IMR-90 (cell line): ENCODE results near the gene NDEL1. TPM values are rescaled to one million over a fixed set of nuclear protein-coding genes. Genes with fewer than 3 reads are reported as not detected.

Source experiments
- ATAC-seq: fragments of 200-7000 bp; cut with Tn5 transposase; 2 replicates; pipeline ENCODE4 v1.9.1; 2020; ENCODE audit warnings: low read depth, mild to moderate bottlenecking, moderate library complexity
- BruUV-seq: library from RNA; stranded (reverse); fragments of 400-500 nt; replicated peaks from 2 replicates; lab custom pipeline; 2021; lab: Mats Ljungman, UMichigan
- CTCF ChIA-PET: fragments of 300-600 bp; formaldehyde crosslinking; extraction: SDS; loops from one replicate; lab custom pipeline; 2021; ENCODE audit warnings: antibody characterized with exemption; lab: Yijun Ruan, JAX
- POLR2A ChIA-PET: fragments of 300-600 bp; sonication (Branson Sonifier 250); formaldehyde crosslinking; loops from one replicate; lab custom pipeline; 2022; ENCODE audit warnings: antibody characterized with exemption; ENCODE audit not compliant: unreplicated experiment; lab: Charles Lee
- DNase-seq: peaks from one replicate; pipeline ENCODE4 v3.0.0; 2013
- H2AFZ ChIP-seq: replicated peaks from 2 replicates; pipeline ENCODE3; 2013; ENCODE audit warnings: low read length, mild to moderate bottlenecking; ENCODE audit not compliant: poor library complexity
- H2AK5ac ChIP-seq: 2 replicates; pipeline ENCODE4 v1.6.1; 2013; ENCODE audit warnings: low read depth, low read length, inconsistent platforms
- H2AK9ac ChIP-seq: replicated peaks from 2 replicates; pipeline ENCODE3; 2013; ENCODE audit warnings: mild to moderate bottlenecking, low read depth, low read length, moderate library complexity; ENCODE audit not compliant: poor library complexity
- H2BK120ac ChIP-seq: 2 replicates; pipeline ENCODE4 v1.6.1; 2013; ENCODE audit warnings: low read depth, low read length, inconsistent platforms
- H2BK15ac ChIP-seq: 3 replicates; pipeline ENCODE4 v1.6.1; 2013; ENCODE audit warnings: low read depth, low read length, inconsistent platforms
- H2BK20ac ChIP-seq: 2 replicates; pipeline ENCODE4 v1.6.1; 2013; ENCODE audit warnings: low read depth, mild to moderate bottlenecking, inconsistent platforms, low read length, moderate library complexity
- H2BK5ac ChIP-seq: 2 replicates; pipeline ENCODE4 v1.6.1; 2013; ENCODE audit warnings: mild to moderate bottlenecking, low read depth, low read length, inconsistent platforms; ENCODE audit not compliant: poor library complexity, severe bottlenecking
- H3K14ac ChIP-seq: replicated peaks from 2 replicates; pipeline ENCODE4 v1.6.1; 2013; ENCODE audit warnings: low read depth, low read length, inconsistent platforms
- H3K18ac ChIP-seq: 2 replicates; pipeline ENCODE4 v1.6.1; 2013; ENCODE audit warnings: low read depth, low read length, control low read depth
- H3K23ac ChIP-seq: 2 replicates; pipeline ENCODE4 v1.6.1; 2013; ENCODE audit warnings: low read depth, low read length, inconsistent platforms
- H3K27ac ChIP-seq: 2 replicates; pipeline ENCODE4 v1.5.1; 2013; ENCODE audit warnings: mild to moderate bottlenecking, control low read depth, low read length; ENCODE audit not compliant: insufficient read depth
- H3K27me3 ChIP-seq: 2 replicates; pipeline ENCODE4 v1.6.1; 2013; ENCODE audit warnings: low read length; ENCODE audit not compliant: control insufficient read depth, insufficient read depth
- H3K36me3 ChIP-seq: 2 replicates; pipeline ENCODE4 v1.6.1; 2013; ENCODE audit warnings: low read length, mixed read lengths; ENCODE audit not compliant: control insufficient read depth, insufficient read depth
- H3K4ac ChIP-seq: 2 replicates; pipeline ENCODE4 v1.6.1; 2013; ENCODE audit warnings: low read depth, low read length, inconsistent platforms
- H3K4me1 ChIP-seq: 2 replicates; pipeline ENCODE4 v1.6.1; 2013; ENCODE audit warnings: low read length, mixed read lengths; ENCODE audit not compliant: control insufficient read depth, insufficient read depth
- H3K4me2 ChIP-seq: 2 replicates; pipeline ENCODE4 v1.6.1; 2013; ENCODE audit warnings: low read depth, mild to moderate bottlenecking, control low read depth, low read length, moderate library complexity
- H3K4me3 ChIP-seq: 2 replicates; pipeline ENCODE4 v1.5.1; 2013; ENCODE audit warnings: low read depth, mild to moderate bottlenecking, control low read depth, low read length, moderate library complexity; ENCODE audit not compliant: insufficient read depth
- H3K56ac ChIP-seq: 2 replicates; pipeline ENCODE4 v1.6.1; 2013; ENCODE audit warnings: low read length, inconsistent platforms; ENCODE audit not compliant: insufficient read depth; ENCODE audit errors: extremely low read depth
- H3K79me1 ChIP-seq, 2 experiments: 2 replicates each; pipeline ENCODE4 v1.6.1; 2013; ENCODE audit warnings: low read length in 2 of 2, inconsistent platforms in 1 of 2, low read depth in 1 of 2
- H3K9ac ChIP-seq: 2 replicates; pipeline ENCODE4 v1.6.1; 2013; ENCODE audit warnings: low read depth, low read length, control low read depth
- H3K9me1 ChIP-seq: 2 replicates; pipeline ENCODE4 v1.6.1; 2013; ENCODE audit warnings: low read length, inconsistent platforms; ENCODE audit not compliant: insufficient read depth
- H3K9me3 ChIP-seq: 2 replicates; pipeline ENCODE4 v1.6.1; 2013; ENCODE audit warnings: low read length; ENCODE audit not compliant: control insufficient read depth, insufficient read depth
- H4K20me1 ChIP-seq: 2 replicates; pipeline ENCODE4 v1.6.1; 2013; ENCODE audit warnings: low read length, inconsistent platforms; ENCODE audit not compliant: insufficient read depth
- H4K5ac ChIP-seq: 2 replicates; pipeline ENCODE4 v1.6.1; 2013; ENCODE audit warnings: mild to moderate bottlenecking, low read depth, low read length, control low read depth
- H4K8ac ChIP-seq, 2 experiments: 2 replicates each; pipeline ENCODE4 v1.6.1; 2013; ENCODE audit warnings: low read depth in 2 of 2, low read length in 2 of 2, control low read depth in 1 of 2, inconsistent platforms in 1 of 2
- H4K91ac ChIP-seq: 2 replicates; pipeline ENCODE4 v1.6.1; 2013; ENCODE audit warnings: low read depth, low read length, inconsistent platforms; ENCODE audit not compliant: insufficient read depth
- CEBPB ChIP-seq: IDR thresholded peaks from 2 replicates; pipeline ENCODE4 v1.6.1; 2012; ENCODE audit warnings: low read depth, low read length, improper control_type of control experiment
- ELK1 ChIP-seq: fragments of 150-350 bp; IDR thresholded peaks from 2 replicates; pipeline ENCODE4 v1.6.1; 2016; ENCODE audit warnings: low read depth, mild to moderate bottlenecking, low read length, moderate library complexity, borderline replicate concordance
- FOS ChIP-seq: fragments of 150-350 bp; IDR thresholded peaks from 2 replicates; pipeline ENCODE4 v1.6.1; 2016; ENCODE audit warnings: low read depth, low read length
- MAFK ChIP-seq: IDR thresholded peaks from 2 replicates; pipeline ENCODE4 v1.6.1; 2012; ENCODE audit warnings: low read depth, low read length, improper control_type of control experiment
- MXI1 ChIP-seq: IDR thresholded peaks from 2 replicates; pipeline ENCODE4 v1.6.1; 2012; ENCODE audit warnings: low read depth, mild to moderate bottlenecking, low read length, moderate library complexity, borderline replicate concordance
- USF2 ChIP-seq: fragments of 150-350 bp; IDR thresholded peaks from 2 replicates; pipeline ENCODE4 v1.6.1; 2017; ENCODE audit warnings: mild to moderate bottlenecking, antibody characterized with exemption, low read length, low read depth
- WGBS, 2 experiments: methylation state at CpG; one replicate each; pipeline versions ENCODE4 v1.1.5 to v1.1.7; 2013; ENCODE audit warnings: missing lambda C conversion rate in 2 of 2; ENCODE audit not compliant: insufficient read length in 1 of 2; ENCODE audit errors: extremely low coverage in 2 of 2; 5-methylcytosine and 5-hydroxymethylcytosine counted together
- dilution Hi-C: fragments of 300-500 bp; cut with HindIII; formaldehyde crosslinking; loops from one replicate; pipeline ENCODE4 v1.14.3; 2018; ENCODE audit warnings: low sequenced_read_pairs; ENCODE audit not compliant: unreplicated experiment
- in situ Hi-C: fragments of 300-500 bp; cut with MboI; formaldehyde crosslinking; loops from 3 replicates; pipeline ENCODE4 v1.14.3; 2019; ENCODE audit warnings: low sequenced_read_pairs, inconsistent platforms, mixed read lengths
- intact Hi-C: fragments of 100-400 bp; cut with micrococcal nuclease; formaldehyde crosslinking; loops from 2 replicates; pipeline ENCODE4 v1.10.0; 2022
- polyA plus RNA-seq, 3 experiments: library from polyadenylated mRNA; depleted of rRNA; stranded (reverse); fragments of >200 nt; gene quantifications; 2 replicates each; pipeline ENCODE4 v1.2.3, GENCODE V29; 2012; ENCODE audit warnings: low replicate concordance in 1 of 3
- total RNA-seq: library from RNA; depleted of rRNA; stranded (reverse); fragments of >200 nt; gene quantifications from 2 replicates; pipeline ENCODE4 v1.2.3, GENCODE V29; 2012

NDEL1 gene
- total and polyA plus RNA-seq, 2 of the 4 experiments (the other 2 are of a cell fraction): 28.9 to 95.6 TPM

- no peaks in the 10 kb centered on the region for H3K79me1 ChIP-seq
- 0 out of 2 replicates have a peak, but pooled peaks cover 2% of the 10 kb centered on the region for H3K9me3 ChIP-seq
- H3K9me1 ChIP-seq: peaks cover 3% of the 10 kb centered on the region; the same call in 1 of the 2 replicates
- dilution Hi-C loops (no loop called here), in situ Hi-C loops (no loop called here), intact Hi-C loops (no loop called here)
- no peak overlapping the region for H2BK5ac ChIP-seq
- H3K36me3 ChIP-seq: no peaks in the 10 kb centered on the region
- H3K23ac ChIP-seq: no peak overlapping the region
- DNase-seq (no peak), ATAC-seq (no peak)
- no peak overlapping the region for H3K9ac ChIP-seq
- H4K8ac ChIP-seq: no peak overlapping the region
- POLR2A ChIA-PET: no interaction called here
- H3K18ac ChIP-seq: no peak overlapping the region
- H3K27ac ChIP-seq: no peak overlapping the region
- H2AK9ac ChIP-seq: no peak overlapping the region
- no TSS peak for BruUV-seq
- no peak overlapping the region for H3K14ac ChIP-seq
- CTCF ChIA-PET: no interaction called here
- H2BK15ac ChIP-seq: no peak overlapping the region
- peaks cover 2% of the 10 kb centered on the region; the same call in 1 of the 2 replicates for H3K4me1 ChIP-seq
- no peak overlapping the region for H4K91ac ChIP-seq
- H2AK5ac ChIP-seq: no peak overlapping the region
- no peak overlapping the region for H2BK120ac ChIP-seq
- H3K4ac ChIP-seq: no peak overlapping the region
- no peaks in the 10 kb centered on the region for H4K20me1 ChIP-seq
- no peak overlapping the region for H4K5ac ChIP-seq
- H2AFZ ChIP-seq: no peak overlapping the region
- peaks cover 16% of the 10 kb centered on the region for H3K27me3 ChIP-seq
- H3K4me3 ChIP-seq: no peak overlapping the region
- WGBS, 2 experiments: 83% methylated on average over 1 of the region's 3 CpGs; no CpG with 5 or more reads in 1 of the 2 experiments
- H2BK20ac ChIP-seq: no peak overlapping the region
- no peak overlapping the region for H3K4me2 ChIP-seq
- H3K56ac ChIP-seq: no peak overlapping the region
- TF ChIP-seq MXI1 (no peak), MAFK (peak; percentile 95), ELK1 (no peak), CEBPB (no peak), USF2 (no peak), FOS (no peak)
Observed at GRCh38 chr17:8421571-8421970, 14.1 kb upstream of the NDEL1 start.
